Endothelial cell (in vitro differentiated cells): ENCODE results near the gene CRAMP1. TPM values are rescaled to one million over a fixed set of nuclear protein-coding genes. Genes with fewer than 3 reads are reported as not detected.

Source experiments
- DNase-seq: peaks from one replicate; pipeline ENCODE4 v3.0.0; 2021; ENCODE audit warnings: low spot score
- H3K27ac Mint-ChIP-seq: one replicate; pipeline ENCODE4 v1.8.0; 2021; ENCODE audit warnings: mixed read lengths, inconsistent platforms; ENCODE audit not compliant: unreplicated experiment
- H3K27me3 Mint-ChIP-seq: one replicate; pipeline ENCODE4 v1.8.0; 2021; ENCODE audit warnings: mild to moderate bottlenecking, moderate library complexity, mixed read lengths, inconsistent platforms; ENCODE audit not compliant: unreplicated experiment
- H3K36me3 Mint-ChIP-seq: one replicate; pipeline ENCODE4 v1.8.0; 2021; ENCODE audit warnings: mild to moderate bottlenecking, low read depth, mixed read lengths, inconsistent platforms; ENCODE audit not compliant: unreplicated experiment
- H3K4me1 Mint-ChIP-seq: one replicate; pipeline ENCODE4 v1.8.0; 2021; ENCODE audit warnings: mild to moderate bottlenecking, mixed read lengths, inconsistent platforms; ENCODE audit not compliant: unreplicated experiment
- H3K4me3 Mint-ChIP-seq: one replicate; pipeline ENCODE4 v1.8.0; 2021; ENCODE audit warnings: mild to moderate bottlenecking, mixed read lengths, inconsistent platforms; ENCODE audit not compliant: unreplicated experiment
- H3K9me3 Mint-ChIP-seq: one replicate; pipeline ENCODE4 v1.8.0; 2021; ENCODE audit warnings: mixed read lengths, inconsistent platforms; ENCODE audit not compliant: unreplicated experiment
- total RNA-seq: library from RNA; stranded (reverse); fragmentation: NEBNext Ultra II Directional; extraction: Animal tissue kit (Norgen Biotek cat#: 25700); gene quantifications from one replicate; pipeline ENCODE4 v1.2.1, GENCODE V29; 2021; ENCODE audit not compliant: unreplicated experiment
- TF ChIP-seq, protein P1 (sequence below): fragments of 200-600 bp; sonication (generic); IDR thresholded peaks from one replicate; pipeline ENCODE4 v1.5.0; 2021; ENCODE audit warnings: antibody characterized with exemption; ENCODE audit not compliant: unreplicated experiment

The CRAMP1 gene
- total RNA-seq, 1 donor from 2014 or later = 46.8 TPM

DNA sequence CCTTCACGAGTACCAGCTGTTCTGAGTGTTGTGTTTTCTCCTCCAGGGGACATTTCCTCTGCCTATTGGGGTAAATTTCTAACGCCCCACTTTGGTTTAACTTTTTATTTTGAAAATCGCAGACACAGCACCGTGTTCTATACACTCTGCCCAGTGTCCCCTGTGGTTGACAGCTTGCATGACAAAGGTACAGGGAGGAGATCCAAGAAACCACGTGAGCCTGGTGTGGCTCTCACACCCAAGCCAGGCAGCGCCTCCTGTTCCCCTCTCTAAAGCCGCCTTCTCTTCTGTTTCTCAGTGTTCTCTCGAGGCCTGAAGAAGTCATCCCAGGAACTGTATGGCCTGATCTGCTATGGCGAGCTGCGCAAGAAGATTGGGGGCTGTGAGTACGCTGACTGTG, 25.4 kb downstream of the CRAMP1 start:
- H3K36me3 Mint-ChIP-seq = peaks cover 58% of the 10 kb centered on the region
- TF ChIP-seq, protein P1, sequence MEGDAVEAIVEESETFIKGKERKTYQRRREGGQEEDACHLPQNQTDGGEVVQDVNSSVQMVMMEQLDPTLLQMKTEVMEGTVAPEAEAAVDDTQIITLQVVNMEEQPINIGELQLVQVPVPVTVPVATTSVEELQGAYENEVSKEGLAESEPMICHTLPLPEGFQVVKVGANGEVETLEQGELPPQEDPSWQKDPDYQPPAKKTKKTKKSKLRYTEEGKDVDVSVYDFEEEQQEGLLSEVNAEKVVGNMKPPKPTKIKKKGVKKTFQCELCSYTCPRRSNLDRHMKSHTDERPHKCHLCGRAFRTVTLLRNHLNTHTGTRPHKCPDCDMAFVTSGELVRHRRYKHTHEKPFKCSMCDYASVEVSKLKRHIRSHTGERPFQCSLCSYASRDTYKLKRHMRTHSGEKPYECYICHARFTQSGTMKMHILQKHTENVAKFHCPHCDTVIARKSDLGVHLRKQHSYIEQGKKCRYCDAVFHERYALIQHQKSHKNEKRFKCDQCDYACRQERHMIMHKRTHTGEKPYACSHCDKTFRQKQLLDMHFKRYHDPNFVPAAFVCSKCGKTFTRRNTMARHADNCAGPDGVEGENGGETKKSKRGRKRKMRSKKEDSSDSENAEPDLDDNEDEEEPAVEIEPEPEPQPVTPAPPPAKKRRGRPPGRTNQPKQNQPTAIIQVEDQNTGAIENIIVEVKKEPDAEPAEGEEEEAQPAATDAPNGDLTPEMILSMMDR = no peak
- H3K9me3 Mint-ChIP-seq = no peaks in the 10 kb centered on the region

DNA sequence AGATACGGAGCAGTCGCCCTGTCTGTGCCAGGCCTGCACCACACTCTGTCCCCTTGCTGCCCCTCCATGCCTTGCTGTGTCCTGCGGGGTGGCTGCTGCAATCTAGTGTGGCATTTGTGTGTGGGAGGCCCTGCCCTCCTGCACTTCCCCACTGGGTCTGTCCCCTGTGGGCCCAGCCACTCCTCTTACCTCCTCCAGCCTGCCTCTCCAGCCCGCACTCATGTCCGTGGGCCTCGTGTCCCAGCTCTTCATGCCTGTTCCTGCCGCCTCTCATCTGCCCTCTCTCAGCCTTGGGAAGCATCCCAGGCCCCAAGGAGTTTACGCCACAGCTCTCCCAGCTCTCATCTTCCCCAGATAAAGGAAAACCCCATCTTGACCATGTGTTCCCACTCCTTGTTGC, 26.6 kb downstream of the CRAMP1 start:
- Mint-ChIP-seq H3K4me1 (peaks cover 28% of the 10 kb centered on the region), H3K27me3 (peaks cover 5% of the 10 kb centered on the region), H3K9me3 (no peaks in the 10 kb centered on the region), H3K36me3 (peaks cover 58% of the 10 kb centered on the region), H3K4me3 (peak overlapping the region; percentile 78), H3K27ac (peak overlapping the region; percentile 77)
- no peak for DNase-seq
- TF ChIP-seq, protein P1 = no peak

More for the DNA sequence above, 25.4 kb downstream of the CRAMP1 start:
- Mint-ChIP-seq H3K4me1 (peaks cover 23% of the 10 kb centered on the region), H3K27me3 (peaks cover 5% of the 10 kb centered on the region), H3K27ac (no peak overlapping the region), H3K4me3 (peak overlapping the region; percentile 24)
- no peak for DNase-seq

DNA sequence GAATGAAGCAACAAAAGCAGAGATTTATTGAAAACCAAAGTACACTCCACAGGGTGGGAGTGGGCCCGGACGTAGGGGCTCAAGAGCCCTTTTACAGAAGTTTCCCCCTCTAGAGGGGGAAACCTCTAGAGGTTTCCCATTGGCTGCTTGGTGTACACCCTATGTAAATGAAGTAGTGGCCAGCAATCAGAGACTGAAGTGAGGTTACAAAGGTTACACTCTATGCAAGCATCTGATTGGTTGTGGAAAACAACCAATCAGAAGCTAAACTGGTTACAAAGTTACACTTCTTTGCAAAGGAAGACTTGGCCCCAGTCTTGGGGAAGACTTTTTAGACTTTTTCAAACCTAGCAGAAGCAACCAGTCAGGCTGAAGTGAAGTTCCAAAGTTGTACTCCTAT, 27.1 kb downstream of the CRAMP1 start:
- Mint-ChIP-seq H3K4me1 (peaks cover 31% of the 10 kb centered on the region), H3K36me3 (peaks cover 58% of the 10 kb centered on the region), H3K4me3 (peak overlapping the region; percentile 78), H3K9me3 (no peaks in the 10 kb centered on the region), H3K27me3 (peaks cover 3% of the 10 kb centered on the region), H3K27ac (peak overlapping the region; percentile 97)
- DNase-seq = no peak
- TF ChIP-seq, protein P1 = no peak

DNA sequence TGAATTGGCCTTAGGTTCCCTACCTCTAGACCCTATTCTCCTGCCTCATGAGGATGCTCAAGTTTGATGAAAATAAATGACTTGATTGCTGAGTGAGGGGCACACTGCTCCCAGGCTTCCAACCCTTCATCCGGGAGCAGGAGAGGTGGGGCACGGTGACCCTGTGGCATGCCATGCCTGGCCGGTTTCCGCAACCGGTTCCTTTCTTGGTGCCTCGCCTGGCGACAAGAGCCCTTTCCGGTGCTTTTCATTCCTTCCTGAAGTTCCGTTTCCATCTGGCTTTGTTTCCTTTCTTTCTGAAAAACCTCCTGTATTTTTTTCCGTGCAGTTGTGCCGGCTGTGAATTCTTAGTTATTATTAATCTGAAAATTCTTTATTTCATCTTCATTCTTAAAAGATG, 27.7 kb downstream of the CRAMP1 start:
- H3K4me3 Mint-ChIP-seq = peak overlapping the region; percentile 69
- peak; percentile 13 for DNase-seq
- peak overlapping the region; percentile 97 for H3K27ac Mint-ChIP-seq
- peaks cover 34% of the 10 kb centered on the region for H3K4me1 Mint-ChIP-seq
- peaks cover 60% of the 10 kb centered on the region for H3K36me3 Mint-ChIP-seq
- H3K27me3 Mint-ChIP-seq = peaks cover 3% of the 10 kb centered on the region
- TF ChIP-seq, protein P1 = no peak
- no peaks in the 10 kb centered on the region for H3K9me3 Mint-ChIP-seq

DNA sequence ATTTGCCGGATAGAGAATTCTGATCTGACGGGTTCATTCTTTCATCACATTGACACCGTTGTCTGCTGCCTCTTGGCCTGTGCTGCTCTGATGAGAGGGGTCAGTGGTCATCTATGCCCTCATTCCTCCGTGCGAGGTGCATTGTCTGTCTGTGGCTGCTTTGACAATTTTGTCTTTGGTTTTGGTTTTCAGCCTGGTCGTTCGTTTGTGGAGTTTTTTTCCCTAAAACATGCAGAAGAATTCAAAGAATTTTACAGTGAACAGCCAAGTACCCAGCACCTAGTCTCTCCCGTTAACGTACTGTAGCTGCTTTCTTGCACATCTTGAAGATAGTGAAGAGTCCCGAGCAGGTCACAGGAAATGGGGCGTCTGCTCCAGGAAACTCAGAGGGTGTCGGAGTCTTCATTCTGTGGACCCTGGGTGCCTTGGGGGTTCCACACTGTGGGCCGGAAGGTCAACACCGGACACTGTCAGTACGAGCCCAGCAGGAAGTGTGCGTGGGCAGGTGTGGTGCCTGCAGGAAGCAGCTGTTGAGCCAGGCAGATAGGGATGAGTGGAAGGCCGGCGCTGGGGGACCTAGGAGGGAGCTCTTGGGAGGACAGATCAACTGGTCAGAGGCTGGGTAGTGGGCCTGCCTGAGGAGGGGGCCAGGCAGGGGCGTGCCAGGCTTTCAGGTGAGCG, 28.2 kb downstream of the CRAMP1 start:
- TF ChIP-seq, protein P1 = no peak
- H3K27ac Mint-ChIP-seq = peak overlapping the region; percentile 97
- H3K36me3 Mint-ChIP-seq = peaks cover 59% of the 10 kb centered on the region
- peak overlapping the region; percentile 19 for H3K4me3 Mint-ChIP-seq
- H3K27me3 Mint-ChIP-seq = peaks cover 3% of the 10 kb centered on the region
- H3K4me1 Mint-ChIP-seq = peaks cover 34% of the 10 kb centered on the region
- peak; percentile 24 for DNase-seq
- no peaks in the 10 kb centered on the region for H3K9me3 Mint-ChIP-seq
